Thoracic aorta (tissue), 2 donors: ENCODE results near the gene HPS1. TPM values are rescaled to one million over a fixed set of nuclear protein-coding genes. Genes with fewer than 3 reads are reported as not detected.
A peak's percentile ranks its signal among the peaks of the same experiment; 100 is the strongest.

Source experiments
- ATAC-seq: fragments of 150-250 bp; one replicate; pipeline ENCODE4 v1.8.0; 2017; ENCODE audit warnings: low read depth; ENCODE audit not compliant: insufficient number of reproducible peaks, low FRiP score
- DNase-seq: peaks from one replicate; pipeline ENCODE4 v3.0.0-alpha.2; 2020; ENCODE audit warnings: low spot score
- H3K27ac ChIP-seq, 2 donors: fragments of 200-600 bp; sonication (generic); 1 replicate in 1 of 2; 2 replicates in 1 of 2; pipeline ENCODE4 v1.5.1; 2016; ENCODE audit warnings: mild to moderate bottlenecking in 2 of 2, moderate library complexity in 2 of 2
- H3K27me3 ChIP-seq: fragments of 200-600 bp; sonication (generic); replicated peaks from 2 replicates; pipeline ENCODE4 v1.6.0; 2016; ENCODE audit warnings: mild to moderate bottlenecking; ENCODE audit not compliant: insufficient read depth
- H3K36me3 ChIP-seq: fragments of 200-600 bp; sonication (generic); one replicate; pipeline ENCODE4 v1.5.1; 2016
- H3K4me1 ChIP-seq, 2 donors: fragments of 200-600 bp; sonication (generic); 1 replicate in 1 of 2; 2 replicates in 1 of 2; pipeline versions ENCODE4 v1.5.1 to v1.6.0; 2016; ENCODE audit warnings: low read depth in 2 of 2, mild to moderate bottlenecking in 1 of 2; ENCODE audit not compliant: control insufficient read depth in 1 of 2
- H3K4me3 ChIP-seq: fragments of 200-600 bp; sonication (generic); 2 replicates; pipeline ENCODE4 v1.5.1; 2016; ENCODE audit warnings: mild to moderate bottlenecking
- H3K9me3 ChIP-seq: fragments of 200-600 bp; sonication (generic); 2 replicates; pipeline ENCODE4 v1.5.1; 2016
- total RNA-seq, 2 donors: library from RNA; depleted of rRNA; stranded (reverse); fragments of >200 nt; gene quantifications; one replicate each; pipeline versions ENCODE4 v1.1.0 to v1.2.3, GENCODE V29; 2016
- TF ChIP-seq, protein P1 (sequence below): fragments of 200-600 bp; sonication (generic); IDR thresholded peaks from one replicate; pipeline ENCODE4 v1.5.1; 2019; ENCODE audit warnings: antibody characterized with exemption

The HPS1 gene
- total RNA-seq, 2 donors from 2014 or later, result 60.1 to 79.3 TPM

DNA sequence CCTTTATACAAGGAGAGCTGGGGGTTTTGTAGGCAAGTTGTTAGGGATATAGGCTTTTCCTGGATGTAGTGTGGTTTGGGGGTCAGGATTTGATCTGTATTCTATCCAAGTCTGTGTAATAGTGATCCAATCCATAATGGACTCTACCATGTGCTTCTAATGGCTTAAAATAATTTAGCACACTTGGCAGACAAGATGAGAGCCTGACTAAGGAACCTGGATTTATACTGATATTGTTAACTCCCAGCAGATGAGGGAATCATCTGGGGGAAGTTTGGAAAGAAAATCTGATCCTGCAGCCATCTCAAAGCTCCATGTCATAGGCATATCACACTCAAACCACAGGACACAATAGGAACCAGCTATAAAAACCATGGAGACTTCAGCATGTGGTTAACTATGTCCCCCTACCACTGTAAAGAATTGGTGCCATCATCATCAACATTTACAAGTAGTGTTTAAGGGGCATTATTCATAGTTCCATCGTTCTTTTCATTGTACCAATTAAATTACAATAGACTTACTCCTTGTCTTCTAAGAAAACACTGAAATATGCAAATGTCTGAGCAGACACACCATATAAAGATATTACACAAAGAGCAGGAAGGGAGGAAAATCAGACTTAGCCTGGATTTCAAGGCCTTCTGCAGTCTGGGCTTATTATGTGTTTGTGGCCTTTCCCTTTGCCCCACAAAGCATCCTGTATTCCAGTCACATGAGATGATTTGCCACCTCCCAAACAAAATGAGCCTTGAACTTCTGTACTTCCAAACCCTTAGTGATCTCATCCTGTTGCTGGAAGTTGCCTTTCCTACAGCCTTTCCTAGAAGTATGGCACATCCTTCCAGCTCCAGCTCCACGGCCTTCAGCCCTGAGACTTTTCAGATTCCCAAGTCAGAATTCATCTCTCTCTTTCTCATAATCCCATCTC, 22.5 kb upstream of the HPS1 start:
- H3K4me3 ChIP-seq, result no peak overlapping the region
- no peaks in the 10 kb centered on the region for H3K27me3 ChIP-seq
- DNase-seq, result no peak
- no peaks in the 10 kb centered on the region for H3K36me3 ChIP-seq
- TF ChIP-seq, protein P1, sequence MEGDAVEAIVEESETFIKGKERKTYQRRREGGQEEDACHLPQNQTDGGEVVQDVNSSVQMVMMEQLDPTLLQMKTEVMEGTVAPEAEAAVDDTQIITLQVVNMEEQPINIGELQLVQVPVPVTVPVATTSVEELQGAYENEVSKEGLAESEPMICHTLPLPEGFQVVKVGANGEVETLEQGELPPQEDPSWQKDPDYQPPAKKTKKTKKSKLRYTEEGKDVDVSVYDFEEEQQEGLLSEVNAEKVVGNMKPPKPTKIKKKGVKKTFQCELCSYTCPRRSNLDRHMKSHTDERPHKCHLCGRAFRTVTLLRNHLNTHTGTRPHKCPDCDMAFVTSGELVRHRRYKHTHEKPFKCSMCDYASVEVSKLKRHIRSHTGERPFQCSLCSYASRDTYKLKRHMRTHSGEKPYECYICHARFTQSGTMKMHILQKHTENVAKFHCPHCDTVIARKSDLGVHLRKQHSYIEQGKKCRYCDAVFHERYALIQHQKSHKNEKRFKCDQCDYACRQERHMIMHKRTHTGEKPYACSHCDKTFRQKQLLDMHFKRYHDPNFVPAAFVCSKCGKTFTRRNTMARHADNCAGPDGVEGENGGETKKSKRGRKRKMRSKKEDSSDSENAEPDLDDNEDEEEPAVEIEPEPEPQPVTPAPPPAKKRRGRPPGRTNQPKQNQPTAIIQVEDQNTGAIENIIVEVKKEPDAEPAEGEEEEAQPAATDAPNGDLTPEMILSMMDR, result no peak
- H3K9me3 ChIP-seq, result no peaks in the 10 kb centered on the region
- no peak overlapping the region for H3K27ac ChIP-seq
- ATAC-seq, result no peak
- peaks cover 0 to 6% of the 10 kb centered on the region in 2 donors for H3K4me1 ChIP-seq

GRCh38 chr10:98467506-98468318, 21.0 kb upstream of the HPS1 start:
- peaks cover 0 to 6% of the 10 kb centered on the region in 2 donors for H3K4me1 ChIP-seq
- no peak overlapping the region for H3K27ac ChIP-seq
- H3K27me3 ChIP-seq, result no peaks in the 10 kb centered on the region
- DNase-seq (no peak), ATAC-seq (peak; percentile 80)
- peak overlapping the region; percentile 83 for H3K4me3 ChIP-seq
- TF ChIP-seq, protein P1, result peak; percentile 82
- no peaks in the 10 kb centered on the region for H3K36me3 ChIP-seq
- H3K9me3 ChIP-seq, result no peaks in the 10 kb centered on the region

GRCh38 chr10:98466861-98467505, 20.2 kb upstream of the HPS1 start:
- Histone ChIP-seq H3K4me1 (peaks cover 0 to 6% of the 10 kb centered on the region in 2 donors), H3K27ac (no peak overlapping the region), H3K4me3 (no peak overlapping the region), H3K9me3 (no peaks in the 10 kb centered on the region), H3K27me3 (no peaks in the 10 kb centered on the region), H3K36me3 (no peaks in the 10 kb centered on the region)
- ATAC-seq (no peak), DNase-seq (no peak)
- TF ChIP-seq, protein P1, result no peak

DNA sequence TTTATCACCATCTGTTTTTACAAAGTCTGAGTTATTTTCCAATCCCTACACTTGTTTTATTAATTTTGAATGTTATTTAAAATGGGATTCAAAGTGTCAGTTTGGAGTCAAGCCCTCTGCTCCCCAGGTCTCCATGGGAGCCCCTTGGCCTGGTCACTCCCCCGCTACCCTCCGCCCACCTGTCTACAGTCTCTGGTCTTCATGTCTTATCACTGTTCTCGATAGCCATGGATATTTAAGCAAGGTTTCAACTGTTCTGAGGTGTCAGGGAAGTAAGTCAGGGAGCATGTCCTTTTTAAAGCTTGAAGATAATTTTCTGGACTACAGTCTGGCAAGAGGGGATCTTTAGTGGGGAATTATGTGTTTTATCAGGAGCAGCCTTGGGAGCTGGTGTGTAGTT, 19.1 kb upstream of the HPS1 start:
- TF ChIP-seq, protein P1, result no peak
- no peaks in the 10 kb centered on the region for H3K9me3 ChIP-seq
- DNase-seq (no peak), ATAC-seq (no peak)
- H3K27me3 ChIP-seq, result no peaks in the 10 kb centered on the region
- H3K4me3 ChIP-seq, result no peak overlapping the region
- H3K4me1 ChIP-seq, result peaks cover 0 to 12% of the 10 kb centered on the region in 2 donors
- no peak overlapping the region for H3K27ac ChIP-seq
- H3K36me3 ChIP-seq, result no peaks in the 10 kb centered on the region
